Measurements from ENCODE around the gene STRAP.

GRCh38 chr12:15852383-15852782 lies 29.8 kb upstream of the STRAP start:
- TF ChIP-seq POLR2A (IDR thresholded peaks at IDR 0.05): no peak
- no peak for TF ChIP-seq CTCF (IDR thresholded peaks at IDR 0.05)
- TF ChIP-seq EP300 (IDR thresholded peaks at IDR 0.05): no peak

Data from tibial nerve (tissue), 4 donors.